Right atrium auricular region (tissue), 2 donors: ENCODE results near the gene SH3BP4. TPM values are rescaled to one million over a fixed set of nuclear protein-coding genes. Genes with fewer than 3 reads are reported as not detected.

ENCODE experiments used
- DNase-seq: peaks from one replicate; pipeline ENCODE4 v3.0.0-alpha.2; 2019; ENCODE audit warnings: low spot score
- H3K27ac ChIP-seq, 2 donors: fragments of 200-600 bp; sonication (generic); 1 replicate in 1 of 2; 2 replicates in 1 of 2; pipeline ENCODE4 v1.5.1; 2016 to 2019
- H3K27me3 ChIP-seq, 2 donors: fragments of 200-600 bp; sonication (generic); one replicate each; pipeline versions ENCODE4 v1.5.1 to v1.6.0; 2017 to 2019
- H3K36me3 ChIP-seq: fragments of 200-600 bp; sonication (generic); one replicate; pipeline ENCODE4 v1.5.1; 2016
- H3K4me1 ChIP-seq, 2 donors: fragments of 200-600 bp; sonication (generic); one replicate each; pipeline versions ENCODE4 v1.5.1 to v1.6.0; 2017 to 2019
- H3K4me3 ChIP-seq, 2 donors: fragments of 200-600 bp; sonication (generic); 1 replicate in 1 of 2; 2 replicates in 1 of 2; pipeline ENCODE4 v1.5.1; 2017 to 2019; ENCODE audit warnings: mild to moderate bottlenecking in 1 of 2, moderate library complexity in 1 of 2
- H3K9me3 ChIP-seq, 2 donors: fragments of 200-600 bp; sonication (generic); one replicate each; pipeline ENCODE4 v1.5.1; 2019
- CTCF ChIP-seq, 2 donors: fragments of 200-600 bp; sonication (generic); IDR thresholded peaks; one replicate each; pipeline ENCODE4 v1.5.1; 2019; ENCODE audit warnings: antibody characterized with exemption in 2 of 2
- total RNA-seq, 2 donors: library from RNA; depleted of rRNA; stranded (reverse); fragments of >200 nt; gene quantifications; one replicate each; pipeline ENCODE4 v1.1.0, GENCODE V29; 2016

The SH3BP4 gene
- total RNA-seq, 2 donors from 2014 or later, result 27.2 to 34.5 TPM

- no peak for TF ChIP-seq CTCF (IDR thresholded peaks at IDR 0.05)
- Histone ChIP-seq H3K27me3 (no peaks in the 10 kb centered on the region), H3K4me3 (no peak overlapping the region), H3K4me1 (no peaks in the 10 kb centered on the region), H3K27ac (no peak overlapping the region), H3K9me3 (no peaks in the 10 kb centered on the region), H3K36me3 (no peaks in the 10 kb centered on the region)
- no peak for DNase-seq
These were observed 16.5 kb upstream of the SH3BP4 start for GRCh38 chr2:234935311-234935710.

DNA sequence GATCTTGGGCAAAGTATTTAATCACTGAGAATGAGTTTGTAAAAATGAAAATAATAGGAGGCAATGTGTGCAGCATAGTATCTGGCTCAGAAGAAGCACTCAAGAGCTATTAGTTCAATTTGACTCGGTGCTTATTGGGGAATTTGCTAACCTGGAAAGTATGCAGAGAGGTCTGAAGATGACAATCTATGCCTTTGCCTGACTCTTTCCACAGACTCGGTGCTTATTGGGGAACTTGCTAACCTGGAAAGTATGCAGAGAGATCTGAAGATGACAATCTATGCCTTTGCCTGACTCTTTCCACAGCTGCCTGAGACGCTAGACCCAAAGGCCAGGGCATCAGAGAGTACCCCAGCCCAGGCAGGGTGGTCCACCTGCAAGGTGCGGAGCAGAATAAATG, 12.2 kb upstream of the SH3BP4 start:
- no peak overlapping the region for H3K4me3 ChIP-seq
- peaks cover 0 to 9% of the 10 kb centered on the region in 2 donors for H3K9me3 ChIP-seq
- H3K27ac ChIP-seq, result no peak overlapping the region
- H3K27me3 ChIP-seq, result no peaks in the 10 kb centered on the region
- TF ChIP-seq CTCF (IDR thresholded peaks at IDR 0.05), result no peak
- H3K36me3 ChIP-seq, result no peaks in the 10 kb centered on the region
- no peak for DNase-seq
- H3K4me1 ChIP-seq, result no peaks in the 10 kb centered on the region

- Histone ChIP-seq H3K4me3 (no peak overlapping the region), H3K27ac (no peak overlapping the region), H3K36me3 (no peaks in the 10 kb centered on the region), H3K27me3 (no peaks in the 10 kb centered on the region), H3K9me3 (peaks cover 0 to 9% of the 10 kb centered on the region in 2 donors), H3K4me1 (no peaks in the 10 kb centered on the region)
- no peak for TF ChIP-seq CTCF (IDR thresholded peaks at IDR 0.05)
- DNase-seq, result no peak
These were observed 11.8 kb upstream of the SH3BP4 start for GRCh38 chr2:234939996-234940395.

- no peak overlapping the region for H3K27ac ChIP-seq
- H3K4me3 ChIP-seq, result no peak overlapping the region
- no peaks in the 10 kb centered on the region for H3K36me3 ChIP-seq
- no peaks in the 10 kb centered on the region for H3K27me3 ChIP-seq
- TF ChIP-seq CTCF (IDR thresholded peaks at IDR 0.05), result no peak
- no peaks in the 10 kb centered on the region for H3K4me1 ChIP-seq
- H3K9me3 ChIP-seq, result peaks cover 0 to 9% of the 10 kb centered on the region in 2 donors
- DNase-seq, result no peak
These were observed 11.3 kb upstream of the SH3BP4 start for GRCh38 chr2:234940527-234940926.

DNA sequence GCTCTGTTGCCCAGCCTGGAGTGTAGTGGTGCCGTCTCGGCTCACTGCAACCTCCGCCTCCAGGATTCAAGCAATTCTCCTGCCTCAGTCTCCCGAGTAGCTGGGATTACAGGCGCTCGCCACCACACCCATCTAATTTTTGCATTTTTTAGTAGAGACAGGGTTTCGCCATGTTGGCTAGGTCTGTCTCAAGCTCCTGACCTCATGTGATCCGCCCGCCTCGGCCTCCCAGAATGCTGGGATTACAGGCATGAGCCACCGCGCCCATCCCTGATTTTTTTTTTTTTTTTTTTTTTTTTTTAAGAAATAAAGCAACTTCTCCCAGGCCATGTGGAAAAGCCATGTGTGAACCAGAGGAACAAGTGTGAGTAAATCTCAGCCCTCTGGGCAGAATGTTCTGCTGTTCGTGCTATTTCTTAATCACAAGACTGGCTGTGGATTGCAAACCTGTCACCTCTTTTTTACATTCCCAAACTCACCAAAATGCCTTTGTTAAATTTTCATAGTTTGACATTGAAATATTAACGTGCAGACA, 6.4 kb upstream of the SH3BP4 start:
- Histone ChIP-seq H3K36me3 (no peaks in the 10 kb centered on the region), H3K27ac (no peak overlapping the region), H3K9me3 (peaks cover 0 to 9% of the 10 kb centered on the region in 2 donors), H3K4me1 (no peaks in the 10 kb centered on the region), H3K4me3 (no peak overlapping the region), H3K27me3 (no peaks in the 10 kb centered on the region)
- peak; percentile 43 for DNase-seq
- no peak for TF ChIP-seq CTCF (IDR thresholded peaks at IDR 0.05)

GRCh38 chr2:234947556-234947955, 4.3 kb upstream of the SH3BP4 start:
- TF ChIP-seq CTCF (IDR thresholded peaks at IDR 0.05), result no peak
- no peak overlapping the region for H3K27ac ChIP-seq
- peaks cover 0 to 9% of the 10 kb centered on the region in 2 donors for H3K9me3 ChIP-seq
- DNase-seq, result peak; percentile 28
- no peaks in the 10 kb centered on the region for H3K36me3 ChIP-seq
- H3K4me3 ChIP-seq, result no peak overlapping the region
- H3K27me3 ChIP-seq, result no peaks in the 10 kb centered on the region
- no peaks in the 10 kb centered on the region for H3K4me1 ChIP-seq
